ENCODE data around the gene RBM33.
A peak's percentile ranks its signal among the peaks of the same experiment; 100 is the strongest.

RBM33 gene

GRCh38 chr7:155803418-155804376 is 159.2 kb downstream of the RBM33 start:
- H3K4me3 ChIP-seq (ENCODE audit: control insufficient read depth, low read depth, low read length) = peak overlapping the region; percentile 2
- DNase-seq (ENCODE audit: low read depth) = no peak
- TF ChIP-seq CTCF (conservative IDR thresholded peaks at IDR 0.05; ENCODE audit: control insufficient read depth, insufficient read depth, low read depth, low read length) = no peak

- DNase-seq (ENCODE audit: low read depth) = no peak
- TF ChIP-seq CTCF (conservative IDR thresholded peaks at IDR 0.05; ENCODE audit: control insufficient read depth, insufficient read depth, low read depth, low read length) = no peak
- no peak overlapping the region for H3K4me3 ChIP-seq (ENCODE audit: control insufficient read depth, low read depth, low read length)
Measured at GRCh38 chr7:155804431-155804831, 160.0 kb downstream of the RBM33 start.

- DNase-seq (ENCODE audit: low read depth) = peak; percentile 59
- peak; percentile 29 for TF ChIP-seq CTCF (conservative IDR thresholded peaks at IDR 0.05; ENCODE audit: control insufficient read depth, insufficient read depth, low read depth, low read length)
- peak overlapping the region; percentile 20 for H3K4me3 ChIP-seq (ENCODE audit: control insufficient read depth, low read depth, low read length)
Measured at GRCh38 chr7:155804897-155805825, 160.7 kb downstream of the RBM33 start.

GRCh38 chr7:155805826-155806095 is 161.3 kb downstream of the RBM33 start:
- no peak for DNase-seq (ENCODE audit: low read depth)
- TF ChIP-seq CTCF (conservative IDR thresholded peaks at IDR 0.05; ENCODE audit: control insufficient read depth, insufficient read depth, low read depth, low read length) = no peak
- no peak overlapping the region for H3K4me3 ChIP-seq (ENCODE audit: control insufficient read depth, low read depth, low read length)

- no peak for TF ChIP-seq CTCF (conservative IDR thresholded peaks at IDR 0.05; ENCODE audit: control insufficient read depth, insufficient read depth, low read depth, low read length)
- H3K4me3 ChIP-seq (ENCODE audit: control insufficient read depth, low read depth, low read length) = no peak overlapping the region
- no peak for DNase-seq (ENCODE audit: low read depth)
Measured at GRCh38 chr7:155806096-155806871, 161.8 kb downstream of the RBM33 start.

GRCh38 chr7:155807065-155807671 is 162.7 kb downstream of the RBM33 start:
- no peak overlapping the region for H3K4me3 ChIP-seq (ENCODE audit: control insufficient read depth, low read depth, low read length)
- no peak for TF ChIP-seq CTCF (conservative IDR thresholded peaks at IDR 0.05; ENCODE audit: control insufficient read depth, insufficient read depth, low read depth, low read length)
- no peak for DNase-seq (ENCODE audit: low read depth)
